Thoracic aorta (tissue), 2 donors: ENCODE data around the gene PBX2. TPM values are rescaled to one million over a fixed set of nuclear protein-coding genes. Genes with fewer than 3 reads are reported as not detected.

Experiments used
- ATAC-seq: fragments of 150-250 bp; one replicate; pipeline ENCODE4 v1.8.0; 2017; ENCODE audit warnings: low read depth; ENCODE audit not compliant: insufficient number of reproducible peaks, low FRiP score
- DNase-seq: peaks from one replicate; pipeline ENCODE4 v3.0.0-alpha.2; 2020; ENCODE audit warnings: low spot score
- H3K27ac ChIP-seq, 2 donors: fragments of 200-600 bp; sonication (generic); 1 replicate in 1 of 2; 2 replicates in 1 of 2; pipeline ENCODE4 v1.5.1; 2016; ENCODE audit warnings: mild to moderate bottlenecking in 2 of 2, moderate library complexity in 2 of 2
- H3K27me3 ChIP-seq: fragments of 200-600 bp; sonication (generic); replicated peaks from 2 replicates; pipeline ENCODE4 v1.6.0; 2016; ENCODE audit warnings: mild to moderate bottlenecking; ENCODE audit not compliant: insufficient read depth
- H3K36me3 ChIP-seq: fragments of 200-600 bp; sonication (generic); one replicate; pipeline ENCODE4 v1.5.1; 2016
- H3K4me1 ChIP-seq, 2 donors: fragments of 200-600 bp; sonication (generic); 1 replicate in 1 of 2; 2 replicates in 1 of 2; pipeline versions ENCODE4 v1.5.1 to v1.6.0; 2016; ENCODE audit warnings: low read depth in 2 of 2, mild to moderate bottlenecking in 1 of 2; ENCODE audit not compliant: control insufficient read depth in 1 of 2
- H3K4me3 ChIP-seq: fragments of 200-600 bp; sonication (generic); 2 replicates; pipeline ENCODE4 v1.5.1; 2016; ENCODE audit warnings: mild to moderate bottlenecking
- H3K9me3 ChIP-seq: fragments of 200-600 bp; sonication (generic); 2 replicates; pipeline ENCODE4 v1.5.1; 2016
- CTCF ChIP-seq: fragments of 200-600 bp; sonication (generic); IDR thresholded peaks from one replicate; pipeline ENCODE4 v1.5.1; 2019; ENCODE audit warnings: antibody characterized with exemption
- total RNA-seq, 2 donors: library from RNA; depleted of rRNA; stranded (reverse); fragments of >200 nt; gene quantifications; one replicate each; pipeline versions ENCODE4 v1.1.0 to v1.2.3, GENCODE V29; 2016

PBX2 gene
- total RNA-seq, 2 donors from 2014 or later = 35.7 to 59.4 TPM

- ATAC-seq = no peak
- Histone ChIP-seq H3K36me3 (no peaks in the 10 kb centered on the region), H3K4me1 (no peaks in the 10 kb centered on the region), H3K9me3 (no peaks in the 10 kb centered on the region), H3K4me3 (no peak overlapping the region), H3K27me3 (no peaks in the 10 kb centered on the region), H3K27ac (no peak overlapping the region)
- no peak for DNase-seq
- no peak for TF ChIP-seq CTCF
Measured at GRCh38 chr6:32140420-32141046, 49.5 kb downstream of the PBX2 start.

- no peak for ATAC-seq
- H3K9me3 ChIP-seq = no peaks in the 10 kb centered on the region
Measured at GRCh38 chr6:32139590-32139989, 50.4 kb downstream of the PBX2 start.

GRCh38 chr6:32137454-32137853 is 52.5 kb downstream of the PBX2 start:
- TF ChIP-seq CTCF = no peak
- DNase-seq (no peak), ATAC-seq (no peak)
- H3K27me3 ChIP-seq = no peaks in the 10 kb centered on the region
- H3K9me3 ChIP-seq = no peaks in the 10 kb centered on the region
- H3K27ac ChIP-seq = no peak overlapping the region
- H3K4me1 ChIP-seq = no peaks in the 10 kb centered on the region
- H3K36me3 ChIP-seq = no peaks in the 10 kb centered on the region
- no peak overlapping the region for H3K4me3 ChIP-seq

More at GRCh38 chr6:32139590-32139989, 50.4 kb downstream of the PBX2 start:
- TF ChIP-seq CTCF = no peak
- Histone ChIP-seq H3K4me3 (no peak overlapping the region), H3K36me3 (no peaks in the 10 kb centered on the region), H3K27ac (no peak overlapping the region), H3K4me1 (no peaks in the 10 kb centered on the region), H3K27me3 (no peaks in the 10 kb centered on the region)
- DNase-seq = no peak

Other genes starting within 250 kb of the PBX2 start
- 100 to 1,000 TPM in 1 of 2 donors, 10 to 100 TPM in 1; 55.2 to 142 TPM for gene CFB, start 244.1 kb downstream of the PBX2 start, total RNA-seq
- 10 to 100 TPM; 62.4 to 69.3 TPM for gene NELFE, start 231.2 kb downstream of the PBX2 start, total RNA-seq
- 10 to 100 TPM; 37.7 to 73.0 TPM for gene SKIC2, start 231.0 kb downstream of the PBX2 start, total RNA-seq
- gene DXO, start 218.1 kb downstream of the PBX2 start, total RNA-seq = 10 to 100 TPM; 14.1 to 45.4 TPM
- 100 to 1,000 TPM in 1 of 2 donors, 10 to 100 TPM in 1; 30.2 to 162 TPM for gene C4A, start 208.1 kb downstream of the PBX2 start, total RNA-seq
- 100 to 1,000 TPM in 1 of 2 donors, 10 to 100 TPM in 1; 44.3 to 108 TPM for gene C4B, start 175.4 kb downstream of the PBX2 start, total RNA-seq
- gene CYP21A2, start 151.8 kb downstream of the PBX2 start, total RNA-seq = 1 to 10 TPM in 1 of 2 donors, not detected in 1; 2.4 TPM
- gene TNXB, start 80.9 kb downstream of the PBX2 start, total RNA-seq = 100 to 1,000 TPM; 194 to 210 TPM
- 10 to 100 TPM; 38.2 to 60.9 TPM for gene ATF6B, start 62.0 kb downstream of the PBX2 start, total RNA-seq
- gene FKBPL, start 59.9 kb downstream of the PBX2 start, total RNA-seq = 1 to 10 TPM in 1 of 2 donors, under 1 TPM in 1; 0.41 to 3.2 TPM
- gene PRRT1, start 38.3 kb downstream of the PBX2 start, total RNA-seq = 1 to 10 TPM; 3.8 to 6.8 TPM
- gene PPT2, start 36.1 kb downstream of the PBX2 start, total RNA-seq = 10 to 100 TPM; 21.8 to 42.0 TPM
- 10 to 100 TPM; 13.8 to 16.2 TPM for gene EGFL8, start 25.6 kb downstream of the PBX2 start, total RNA-seq
- 10 to 100 TPM; 43.0 to 53.1 TPM for gene AGPAT1, start 14.1 kb downstream of the PBX2 start, total RNA-seq
- gene RNF5, start 11.8 kb downstream of the PBX2 start, total RNA-seq = 10 to 100 TPM; 63.5 to 68.4 TPM
- 1 to 10 TPM; 1.8 to 3.8 TPM for gene AGER, start 5.9 kb downstream of the PBX2 start, total RNA-seq
- gene GPSM3, start 2.4 kb upstream of the PBX2 start, total RNA-seq = 10 to 100 TPM; 11.9 to 22.2 TPM
- gene NOTCH4, start 33.9 kb upstream of the PBX2 start, total RNA-seq = 10 to 100 TPM; 23.6 to 26.0 TPM
- gene TSBP1, start 181.7 kb upstream of the PBX2 start, total RNA-seq = not detected
- not detected for gene BTNL2, start 217.0 kb upstream of the PBX2 start, total RNA-seq
- gene HLA-DRA, start 249.7 kb upstream of the PBX2 start, total RNA-seq = 100 to 1,000 TPM; 244 to 342 TPM